CD4-positive, alpha-beta T cell (primary cell): ENCODE measurements around the gene LDLRAD2. TPM values are rescaled to one million over a fixed set of nuclear protein-coding genes. Genes with fewer than 3 reads are reported as not detected.

ENCODE experiments used
- ATAC-seq: fragments of 200-7000 bp; cut with Tn5 transposase; one replicate; pipeline ENCODE4 v1.10.0; 2022; ENCODE audit warnings: mild to moderate bottlenecking; ENCODE audit not compliant: poor library complexity
- CTCF ChIA-PET: fragments of 350-600 bp; sonication (Branson Sonifier 250); formaldehyde crosslinking; loops from one replicate; lab custom pipeline; 2021; ENCODE audit warnings: antibody characterized with exemption, inconsistent platforms; lab: Charles Lee
- POLR2A ChIA-PET: fragments of 350-600 bp; sonication (Branson Sonifier 250); formaldehyde crosslinking; loops from one replicate; lab custom pipeline; 2021; ENCODE audit warnings: antibody characterized with exemption, inconsistent platforms; lab: Charles Lee
- DNase-seq, 14 experiments: peaks; one replicate each; pipeline ENCODE4 v3.0.0-alpha.2; 2013 to 2020; ENCODE audit warnings: mixed read lengths in 2 of 14
- H3K27ac ChIP-seq, 2 donors: one replicate each; pipeline versions ENCODE4 v1.5.1 to v1.7.0; 2013; ENCODE audit warnings: low read length in 2 of 2, low read depth in 1 of 2, mild to moderate bottlenecking in 1 of 2
- H3K27me3 ChIP-seq, 2 experiments: 1 replicate in 1 of 2; 2 replicates in 1 of 2; pipeline versions ENCODE4 v1.6.1 to v1.7.0; 2013; ENCODE audit warnings: low read length in 2 of 2, control low read depth in 1 of 2, mild to moderate bottlenecking in 1 of 2, moderate library complexity in 1 of 2; ENCODE audit not compliant: insufficient read depth in 2 of 2, control insufficient read depth in 1 of 2
- H3K36me3 ChIP-seq: one replicate; pipeline ENCODE4 v1.6.1; 2013; ENCODE audit warnings: low read length, control low read depth; ENCODE audit not compliant: insufficient read depth
- H3K4me1 ChIP-seq: one replicate; pipeline ENCODE4 v1.6.1; 2013; ENCODE audit warnings: low read length, control low read depth; ENCODE audit not compliant: insufficient read depth
- H3K4me3 ChIP-seq: one replicate; pipeline ENCODE4 v1.5.1; 2013; ENCODE audit warnings: mild to moderate bottlenecking, low read length, moderate library complexity
- H3K9me3 ChIP-seq, 2 experiments: 1 replicate in 1 of 2; 2 replicates in 1 of 2; pipeline versions ENCODE4 v1.6.1 to v1.7.0; 2013; ENCODE audit warnings: low read length in 2 of 2, mild to moderate bottlenecking in 2 of 2, control low read depth in 1 of 2, moderate library complexity in 1 of 2; ENCODE audit not compliant: control insufficient read depth in 1 of 2, insufficient read depth in 1 of 2
- H3K27ac Mint-ChIP-seq: one replicate; pipeline ENCODE4 v1.8.0; 2020; ENCODE audit warnings: mixed read lengths
- H3K27me3 Mint-ChIP-seq: one replicate; pipeline ENCODE4 v1.8.0; 2021; ENCODE audit warnings: mixed read lengths
- H3K36me3 Mint-ChIP-seq: one replicate; pipeline ENCODE4 v1.8.0; 2021; ENCODE audit warnings: low read depth, mixed read lengths
- H3K4me1 Mint-ChIP-seq: one replicate; pipeline ENCODE4 v1.8.0; 2021; ENCODE audit warnings: low read depth, mixed read lengths
- H3K4me3 Mint-ChIP-seq: one replicate; pipeline ENCODE4 v1.8.0; 2020; ENCODE audit warnings: mild to moderate bottlenecking, mixed read lengths
- H3K9me3 Mint-ChIP-seq: one replicate; pipeline ENCODE4 v1.8.0; 2020; ENCODE audit warnings: mixed read lengths
- CTCF ChIP-seq: fragments of 200-600 bp; IDR thresholded peaks from one replicate; pipeline ENCODE4 v1.8.0; 2022; ENCODE audit warnings: antibody characterized with exemption, mild to moderate bottlenecking
- intact Hi-C, 2 experiments: fragments of 100-400 bp; cut with DNase I in 1 of 2; cut with micrococcal nuclease in 1 of 2; formaldehyde crosslinking; loops; one replicate each; pipeline versions ENCODE4 v1.15.1 to v1.9.0; 2023 to 2025; cut with DNase I, micrococcal nuclease
- total RNA-seq, 174 experiments: library from RNA in 2 of 174; stranded (reverse) in 2 of 174; gene quantifications; one replicate each; pipeline ENCODE4 v1.2.3 and lab custom pipeline; 2021 to 2026

LDLRAD2 gene
- total RNA-seq, 2 experiments from 2014 or later: not detected

GRCh38 chr1:21799730-21800129, 12.3 kb upstream of the LDLRAD2 start:
- ChIA-PET CTCF (interaction anchor here (0.7 kb wide), 1 partner anchor 281 kb away, joined by 3 read pairs; no protein-coding TSS in a partner anchor), POLR2A (interaction anchor here (0.8 kb wide), 1 partner anchor 17 kb away, joined by 3 read pairs; the partner anchor contains the start of gene USP48)
- intact Hi-C loops: no loop called here
- Mint-ChIP-seq H3K9me3 (no peaks in the 10 kb centered on the region), H3K27me3 (no peaks in the 10 kb centered on the region), H3K27ac (no peak overlapping the region), H3K4me3 (no peak overlapping the region), H3K36me3 (no peaks in the 10 kb centered on the region), H3K4me1 (no peaks in the 10 kb centered on the region)
- no peak overlapping the region for H3K4me3 ChIP-seq
- peaks cover 0 to 5% of the 10 kb centered on the region in 2 experiments for H3K9me3 ChIP-seq
- H3K27me3 ChIP-seq: no peaks in the 10 kb centered on the region
- no peak overlapping the region for H3K27ac ChIP-seq
- TF ChIP-seq CTCF: no peak
- ATAC-seq (no peak), DNase-seq (no peak)
- no peaks in the 10 kb centered on the region for H3K36me3 ChIP-seq
- H3K4me1 ChIP-seq: no peaks in the 10 kb centered on the region

GRCh38 chr1:21801100-21801499, 11.0 kb upstream of the LDLRAD2 start:
- no peak for ATAC-seq
- Mint-ChIP-seq H3K4me3 (no peak overlapping the region), H3K27ac (no peak overlapping the region), H3K36me3 (no peaks in the 10 kb centered on the region), H3K27me3 (no peaks in the 10 kb centered on the region), H3K9me3 (no peaks in the 10 kb centered on the region), H3K4me1 (no peaks in the 10 kb centered on the region)
- ChIA-PET CTCF (no interaction called here), POLR2A (no interaction called here)
- no peak overlapping the region for H3K27ac ChIP-seq
- intact Hi-C loops: no loop called here
- no peaks in the 10 kb centered on the region for H3K36me3 ChIP-seq
- DNase-seq: no peak
- no peaks in the 10 kb centered on the region for H3K4me1 ChIP-seq
- H3K9me3 ChIP-seq: no peaks in the 10 kb centered on the region
- TF ChIP-seq CTCF: no peak
- H3K27me3 ChIP-seq: no peaks in the 10 kb centered on the region
- H3K4me3 ChIP-seq: no peak overlapping the region

- Mint-ChIP-seq H3K4me1 (no peaks in the 10 kb centered on the region), H3K27ac (no peak overlapping the region), H3K36me3 (no peaks in the 10 kb centered on the region), H3K27me3 (peaks cover 4% of the 10 kb centered on the region), H3K4me3 (no peak overlapping the region), H3K9me3 (no peaks in the 10 kb centered on the region)
- CTCF ChIA-PET: no interaction called here
- no peak overlapping the region for H3K4me3 ChIP-seq
- no peak overlapping the region for H3K27ac ChIP-seq
- POLR2A ChIA-PET: no interaction called here
- no peak for TF ChIP-seq CTCF
- H3K27me3 ChIP-seq: no peaks in the 10 kb centered on the region
- H3K9me3 ChIP-seq: no peaks in the 10 kb centered on the region
- intact Hi-C loops: no loop called here
- no peaks in the 10 kb centered on the region for H3K36me3 ChIP-seq
- no peaks in the 10 kb centered on the region for H3K4me1 ChIP-seq
- no peak for DNase-seq
- ATAC-seq: no peak
Observed at GRCh38 chr1:21804536-21804935, 7.5 kb upstream of the LDLRAD2 start.
